Mucosa of rectum (tissue), 2 donors: Measurements from ENCODE around the gene KCNH3.

Source experiments
- H3K27ac ChIP-seq, 2 donors: one replicate each; pipeline ENCODE4 v1.7.0; 2013; ENCODE audit warnings: inconsistent platforms in 2 of 2, low read depth in 2 of 2, low read length in 2 of 2
- H3K27me3 ChIP-seq, 2 donors: one replicate each; pipeline ENCODE4 v1.7.0; 2013; ENCODE audit warnings: low read length in 2 of 2; ENCODE audit not compliant: control insufficient read depth in 2 of 2, insufficient read depth in 2 of 2
- H3K36me3 ChIP-seq, 2 donors: one replicate each; pipeline ENCODE4 v1.7.0; 2013; ENCODE audit warnings: low read length in 2 of 2; ENCODE audit not compliant: control insufficient read depth in 2 of 2, insufficient read depth in 2 of 2
- H3K4me1 ChIP-seq, 2 donors: one replicate each; pipeline ENCODE4 v1.7.0; 2013; ENCODE audit warnings: low read length in 2 of 2, mild to moderate bottlenecking in 1 of 2; ENCODE audit not compliant: control insufficient read depth in 2 of 2, insufficient read depth in 2 of 2
- H3K4me3 ChIP-seq, 2 donors: one replicate each; pipeline ENCODE4 v1.7.0; 2013; ENCODE audit warnings: low read length in 2 of 2
- H3K9ac ChIP-seq, 2 donors: one replicate each; pipeline ENCODE4 v1.7.0; 2013; ENCODE audit warnings: low read length in 2 of 2, low read depth in 1 of 2, mild to moderate bottlenecking in 1 of 2
- H3K9me3 ChIP-seq, 2 donors: one replicate each; pipeline ENCODE4 v1.7.0; 2013; ENCODE audit warnings: low read length in 2 of 2; ENCODE audit not compliant: control insufficient read depth in 2 of 2
- donor health status: healthy.
- donor health status: Normal muscosa, but diverticular disease.

The KCNH3 gene

GRCh38 chr12:49550693-49551252 is 11.9 kb downstream of the KCNH3 start:
- H3K27ac ChIP-seq = no peak overlapping the region
- H3K9ac ChIP-seq = no peak overlapping the region
- peaks cover 0 to 5% of the 10 kb centered on the region in 2 donors for H3K4me1 ChIP-seq
- H3K36me3 ChIP-seq = no peaks in the 10 kb centered on the region
- H3K27me3 ChIP-seq = peaks cover 16 to 24% of the 10 kb centered on the region in 2 donors
- no peak overlapping the region for H3K4me3 ChIP-seq
- no peaks in the 10 kb centered on the region for H3K9me3 ChIP-seq

GRCh38 chr12:49552014-49552413 is 13.2 kb downstream of the KCNH3 start:
- Histone ChIP-seq H3K9me3 (no peaks in the 10 kb centered on the region), H3K27me3 (peaks cover 16 to 19% of the 10 kb centered on the region in 2 donors), H3K36me3 (peaks cover 0 to 10% of the 10 kb centered on the region in 2 donors), H3K4me1 (peaks cover 0 to 5% of the 10 kb centered on the region in 2 donors), H3K9ac (no peak overlapping the region), H3K27ac (no peak overlapping the region), H3K4me3 (no peak overlapping the region)

DNA sequence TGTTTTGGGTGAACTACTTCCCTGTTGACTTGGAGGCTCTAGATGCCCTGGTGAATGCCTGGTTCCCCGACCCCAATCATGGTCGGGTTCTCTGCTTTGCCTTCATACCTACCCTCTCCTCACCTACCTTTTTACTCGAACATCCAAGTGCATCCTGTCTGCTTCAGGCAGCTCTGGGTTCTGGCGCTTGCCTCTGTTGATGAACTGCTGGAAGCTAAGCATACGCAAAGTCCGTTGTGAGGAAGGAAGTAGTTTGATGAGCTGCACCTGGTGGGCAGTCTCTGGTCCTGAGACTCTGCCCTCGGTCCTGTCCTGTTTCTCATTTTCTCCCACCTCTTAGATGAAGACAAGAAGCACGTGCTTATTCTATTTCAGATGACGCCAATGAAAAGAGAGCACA is 13.6 kb downstream of the KCNH3 start:
- H3K27ac ChIP-seq = no peak overlapping the region
- peaks cover 0 to 14% of the 10 kb centered on the region in 2 donors for H3K36me3 ChIP-seq
- H3K4me1 ChIP-seq = peaks cover 0 to 5% of the 10 kb centered on the region in 2 donors
- H3K4me3 ChIP-seq = no peak overlapping the region
- H3K27me3 ChIP-seq = peaks cover 15 to 16% of the 10 kb centered on the region in 2 donors
- no peak overlapping the region for H3K9ac ChIP-seq
- no peaks in the 10 kb centered on the region for H3K9me3 ChIP-seq

DNA sequence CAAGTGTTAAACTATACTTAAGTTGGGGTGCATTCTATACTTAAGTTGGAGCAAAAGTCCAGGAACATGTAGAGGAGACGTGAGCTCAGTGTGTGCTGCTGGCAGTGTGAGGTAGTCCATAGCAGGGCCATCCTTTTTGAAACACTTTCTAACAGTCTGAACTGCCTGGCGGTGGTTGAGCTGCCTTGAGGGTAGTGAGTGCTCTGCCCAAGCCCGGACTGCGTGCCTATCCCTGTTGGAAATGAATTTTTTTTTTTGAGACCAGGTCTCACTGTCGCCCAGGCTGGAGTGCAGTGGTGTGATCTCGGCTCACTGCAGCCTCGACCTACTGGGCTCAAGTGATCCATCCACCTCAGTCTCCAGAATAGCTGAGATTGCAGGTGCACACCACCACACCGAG is 14.1 kb downstream of the KCNH3 start:
- Histone ChIP-seq H3K4me1 (peaks cover 0 to 5% of the 10 kb centered on the region in 2 donors), H3K27ac (no peak overlapping the region), H3K36me3 (peaks cover 0 to 17% of the 10 kb centered on the region in 2 donors), H3K4me3 (no peak overlapping the region), H3K9me3 (no peaks in the 10 kb centered on the region), H3K27me3 (peaks cover 11 to 16% of the 10 kb centered on the region in 2 donors), H3K9ac (no peak overlapping the region)

DNA sequence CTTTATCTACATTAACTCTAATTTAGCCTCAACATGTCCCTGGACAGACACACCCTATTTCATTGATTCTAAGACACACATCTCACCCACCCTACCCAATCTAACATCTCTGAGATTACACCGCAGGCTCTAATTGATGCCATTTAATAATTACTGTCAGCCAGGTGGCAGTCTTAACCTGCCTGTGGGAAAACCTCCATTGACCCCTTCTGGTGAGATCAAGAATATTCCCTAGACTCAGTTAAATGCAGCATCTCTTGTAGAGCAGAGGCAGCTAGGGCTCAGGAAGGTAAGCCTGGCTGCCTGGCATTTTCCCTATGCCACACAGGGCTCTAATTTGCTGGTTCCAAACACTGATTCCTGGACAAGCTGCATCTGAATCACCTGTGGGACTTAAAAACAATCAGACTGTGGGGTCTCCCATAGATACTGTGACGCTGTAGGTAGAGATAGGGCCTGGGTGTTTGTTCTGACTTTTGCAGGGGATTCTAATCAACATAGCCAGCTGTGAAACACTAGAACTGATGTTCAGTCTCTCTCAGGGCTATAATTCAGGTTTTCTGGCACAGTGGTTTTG is 14.8 kb downstream of the KCNH3 start:
- peaks cover 0 to 4% of the 10 kb centered on the region in 2 donors for H3K4me1 ChIP-seq
- H3K4me3 ChIP-seq = no peak overlapping the region
- peaks cover 4 to 8% of the 10 kb centered on the region in 2 donors for H3K27me3 ChIP-seq
- H3K9me3 ChIP-seq = no peaks in the 10 kb centered on the region
- H3K36me3 ChIP-seq = peaks cover 4 to 24% of the 10 kb centered on the region in 2 donors
- no peak overlapping the region for H3K27ac ChIP-seq
- H3K9ac ChIP-seq = no peak overlapping the region

DNA sequence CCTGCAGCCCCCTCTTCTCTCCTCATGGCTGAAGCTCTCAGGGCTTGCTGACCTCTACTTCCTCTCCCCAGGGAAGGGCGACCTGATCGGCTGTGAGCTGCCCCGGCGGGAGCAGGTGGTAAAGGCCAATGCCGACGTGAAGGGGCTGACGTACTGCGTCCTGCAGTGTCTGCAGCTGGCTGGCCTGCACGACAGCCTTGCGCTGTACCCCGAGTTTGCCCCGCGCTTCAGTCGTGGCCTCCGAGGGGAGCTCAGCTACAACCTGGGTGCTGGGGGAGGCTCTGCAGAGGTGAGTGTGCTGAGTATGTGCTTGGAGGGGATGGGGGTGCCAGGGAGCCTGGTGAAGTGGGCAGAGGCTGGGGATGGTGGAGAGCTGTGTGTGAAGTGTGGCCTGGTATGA is 15.4 kb downstream of the KCNH3 start:
- Histone ChIP-seq H3K27me3 (peaks cover 4% of the 10 kb centered on the region in 2 donors), H3K36me3 (peaks cover 10 to 30% of the 10 kb centered on the region in 2 donors), H3K27ac (no peak overlapping the region), H3K4me1 (no peaks in the 10 kb centered on the region), H3K9ac (no peak overlapping the region), H3K9me3 (no peaks in the 10 kb centered on the region), H3K4me3 (no peak overlapping the region)

- H3K4me1 ChIP-seq = no peaks in the 10 kb centered on the region
- H3K27me3 ChIP-seq = peaks cover 0 to 1% of the 10 kb centered on the region in 2 donors
- H3K9me3 ChIP-seq = no peaks in the 10 kb centered on the region
- H3K9ac ChIP-seq = no peak overlapping the region
- H3K27ac ChIP-seq = no peak overlapping the region
- peaks cover 25 to 45% of the 10 kb centered on the region in 2 donors for H3K36me3 ChIP-seq
- no peak overlapping the region for H3K4me3 ChIP-seq
Measured at GRCh38 chr12:49555631-49556390, 17.0 kb downstream of the KCNH3 start.

DNA sequence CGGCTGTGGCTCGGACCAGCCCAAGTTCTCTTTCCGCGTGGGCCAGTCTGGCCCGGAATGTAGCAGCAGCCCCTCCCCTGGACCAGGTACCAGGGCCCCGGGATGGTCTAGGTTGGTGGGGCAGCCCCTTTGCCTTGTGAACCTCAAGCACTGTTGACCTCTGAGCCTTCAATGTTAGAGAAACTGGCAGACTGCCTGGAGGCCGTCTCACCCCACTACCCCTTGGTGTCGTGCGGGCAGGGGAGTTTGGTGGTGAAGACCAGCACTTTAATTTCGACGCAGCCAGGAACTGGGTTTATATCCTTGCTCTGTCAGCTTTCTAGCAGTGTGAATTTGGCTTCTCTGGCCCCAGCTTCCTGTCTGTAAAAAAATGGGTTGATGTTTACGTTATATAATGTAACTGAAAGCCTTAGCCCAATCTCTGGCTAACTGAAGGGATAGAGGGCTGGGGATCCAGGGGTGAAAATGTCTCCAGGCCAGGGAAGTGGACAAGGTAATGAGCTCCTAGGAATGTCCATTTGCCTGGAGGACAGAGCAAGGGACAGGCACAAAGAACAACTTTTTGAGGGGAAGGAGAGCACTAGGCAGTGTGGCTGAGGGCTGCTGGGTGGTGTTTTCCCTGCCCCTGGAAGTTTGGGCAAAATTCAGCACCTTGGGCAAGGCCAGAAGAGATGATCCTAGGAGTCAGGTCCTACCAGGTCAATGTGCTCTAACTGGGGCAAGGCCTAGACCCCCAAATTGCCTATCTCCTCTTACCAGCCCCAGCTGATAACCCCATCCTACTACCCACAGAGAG is 17.8 kb downstream of the KCNH3 start:
- H3K27ac ChIP-seq = no peak overlapping the region
- H3K4me1 ChIP-seq = no peaks in the 10 kb centered on the region
- H3K36me3 ChIP-seq = peaks cover 29 to 52% of the 10 kb centered on the region in 2 donors

GRCh38 chr12:49557187-49557916 is 18.5 kb downstream of the KCNH3 start:
- no peak overlapping the region for H3K9ac ChIP-seq
- peaks cover 34 to 60% of the 10 kb centered on the region in 2 donors for H3K36me3 ChIP-seq
- H3K27me3 ChIP-seq = no peaks in the 10 kb centered on the region

More for the DNA sequence above, 17.8 kb downstream of the KCNH3 start:
- H3K4me3 ChIP-seq = no peak overlapping the region
- no peak overlapping the region for H3K9ac ChIP-seq
- H3K27me3 ChIP-seq = no peaks in the 10 kb centered on the region
- H3K9me3 ChIP-seq = no peaks in the 10 kb centered on the region

More at GRCh38 chr12:49557187-49557916, 18.5 kb downstream of the KCNH3 start:
- H3K4me1 ChIP-seq = no peaks in the 10 kb centered on the region
- no peak overlapping the region for H3K4me3 ChIP-seq
- H3K27ac ChIP-seq = no peak overlapping the region
- H3K9me3 ChIP-seq = no peaks in the 10 kb centered on the region
